NCI-H510A treated with DMSO at 0.1 percent for 48 hours (cell line): ENCODE data around the gene THOC5.
"Not testable (repeated sequence)": the region's sequence is repeated elsewhere in the genome, so short reads cannot be mapped to it uniquely, and the experiment has no call there.

ENCODE experiments used
- DNase-seq: peaks from one replicate; lab custom pipeline; 2025; lab: John Stamatoyannopoulos, UW

THOC5 gene

DNA sequence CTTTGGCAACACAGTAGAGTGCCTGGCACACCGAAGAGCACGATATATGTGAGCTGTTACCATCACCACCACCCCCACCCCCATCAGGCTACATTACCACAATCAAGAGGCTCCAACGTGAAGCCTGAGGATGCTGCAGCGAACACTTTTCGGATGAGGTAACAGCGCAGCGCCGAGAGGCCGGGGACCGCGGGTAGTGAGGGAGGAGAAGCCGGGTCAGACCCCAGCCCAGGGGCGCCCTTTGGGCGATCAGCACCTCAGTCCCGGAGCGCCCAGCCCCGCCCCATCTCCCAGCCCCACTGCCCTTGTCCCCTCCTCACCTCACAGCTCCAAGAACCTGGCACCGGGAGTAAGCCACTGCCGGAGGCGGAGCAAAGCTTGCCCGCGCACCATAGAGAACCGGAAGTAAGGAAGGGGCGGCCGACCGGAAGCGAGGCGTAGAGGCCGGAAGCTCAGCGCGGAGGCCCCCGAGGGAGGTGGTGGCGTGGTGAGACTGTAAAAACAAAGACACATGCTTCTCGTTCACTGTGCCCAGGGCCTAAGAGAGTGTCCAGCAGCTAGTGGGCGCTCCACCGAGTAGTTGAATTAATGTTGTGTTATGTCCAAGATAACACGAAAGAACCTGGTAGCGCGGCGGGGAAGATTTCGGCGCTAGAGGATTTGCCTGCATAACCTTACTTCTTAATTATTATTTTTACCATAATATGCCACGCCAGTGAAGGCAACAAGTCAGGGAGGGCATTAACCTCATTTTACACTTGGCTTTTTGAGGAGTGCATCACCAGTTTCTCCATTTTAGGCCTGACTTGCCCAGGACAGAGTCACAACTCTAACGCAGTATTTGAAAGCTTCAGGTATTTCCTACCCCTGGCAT, at the start of gene THOC5:
Gene THOC5, minus strand, starts transcription at position 407 of the 874 bp plus-strand sequence. CDS start 4,610 bp downstream, outside the sequence.
- peak; percentile 87 for DNase-seq

DNA sequence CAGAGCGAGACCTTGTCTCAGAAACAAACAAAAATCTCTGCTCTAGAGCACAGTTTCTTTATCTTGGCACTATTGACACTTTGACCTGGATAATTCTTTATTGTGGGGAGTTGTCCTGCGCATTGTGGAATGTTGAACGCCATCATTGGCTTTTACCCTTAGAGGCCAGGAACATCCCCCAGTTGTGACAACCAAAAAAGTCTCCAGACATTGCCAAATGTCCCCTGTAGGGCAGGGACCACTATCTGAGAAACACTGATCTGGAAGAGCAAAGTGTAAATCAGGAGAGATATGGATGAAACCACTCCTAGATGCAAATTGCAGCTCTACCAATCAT, 45.1 kb upstream of the THOC5 start:
- DNase-seq = no peak

GRCh38 chr22:29597871-29598683, 44.5 kb upstream of the THOC5 start:
- not testable (repeated sequence) for DNase-seq

GRCh38 chr22:29596408-29596807, 42.9 kb upstream of the THOC5 start:
- no peak for DNase-seq

DNA sequence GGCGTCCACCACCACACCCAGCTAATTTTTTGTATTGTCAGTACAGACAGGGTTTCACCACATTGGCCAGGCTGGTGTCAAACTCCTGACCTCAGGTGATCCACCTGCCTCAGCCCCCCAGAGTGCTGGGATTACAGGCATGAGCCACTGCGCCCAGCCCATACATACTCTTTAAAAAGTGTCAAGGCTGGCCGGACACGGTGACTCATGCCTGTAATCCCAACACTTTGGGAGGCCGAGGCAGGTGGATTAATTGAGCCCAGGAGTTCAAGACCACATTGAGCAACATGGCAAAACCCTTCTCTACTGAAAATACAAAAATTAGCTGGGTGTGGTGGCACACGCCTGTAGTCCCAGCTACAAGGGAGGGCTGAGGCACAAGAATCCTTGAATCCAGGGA, 40.9 kb upstream of the THOC5 start:
- DNase-seq = not testable (repeated sequence)

DNA sequence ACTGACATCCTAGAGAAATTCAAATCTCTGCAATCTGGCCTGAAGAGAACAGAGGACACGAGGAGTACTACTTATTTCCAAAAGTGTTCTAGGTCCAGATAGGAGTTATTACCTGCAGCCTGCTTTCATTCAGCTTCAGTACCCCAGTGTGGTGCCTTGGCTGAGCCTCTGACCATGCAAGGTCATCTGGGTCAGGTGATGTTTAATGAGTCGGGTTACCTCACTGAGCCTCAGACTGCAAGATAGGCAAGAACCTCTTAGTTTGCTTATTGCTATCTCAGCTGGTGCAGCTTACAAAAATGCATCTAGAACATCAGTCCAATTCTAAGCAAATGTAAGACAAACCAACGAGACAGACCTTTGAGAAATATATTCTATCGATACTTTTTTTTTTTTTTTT, 40.4 kb upstream of the THOC5 start:
- no peak for DNase-seq

GRCh38 chr22:29587938-29588699, 34.6 kb upstream of the THOC5 start:
- no peak for DNase-seq

GRCh38 chr22:29586193-29586705, 32.7 kb upstream of the THOC5 start:
- DNase-seq = not testable (repeated sequence)

DNA sequence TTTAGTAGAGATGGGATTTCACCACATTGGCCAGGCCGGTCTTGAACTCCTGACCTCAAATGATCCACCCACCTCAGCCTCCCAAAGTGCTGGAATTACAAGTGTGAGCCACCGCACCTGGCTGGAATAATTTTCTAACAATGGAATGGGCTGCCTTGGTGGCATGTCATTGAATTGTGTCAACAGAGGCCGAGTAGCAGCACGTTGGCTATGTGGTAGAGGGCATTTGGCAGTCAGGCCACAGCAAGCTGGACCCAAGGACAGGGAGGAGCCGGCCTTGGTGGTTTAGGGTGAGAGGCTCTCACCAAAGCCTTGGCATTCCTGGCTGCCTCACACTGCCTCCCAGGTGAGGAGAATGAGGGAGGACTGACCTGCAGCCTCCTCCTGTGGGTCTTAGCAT, 31.4 kb upstream of the THOC5 start:
- no peak for DNase-seq

GRCh38 chr22:29581799-29582198, 28.2 kb upstream of the THOC5 start:
- DNase-seq = peak; percentile 76

- DNase-seq = peak; percentile 14
These were observed 26.7 kb upstream of the THOC5 start for GRCh38 chr22:29580200-29580810.

- no peak for DNase-seq
These were observed 25.1 kb upstream of the THOC5 start for GRCh38 chr22:29578462-29579200.

DNA sequence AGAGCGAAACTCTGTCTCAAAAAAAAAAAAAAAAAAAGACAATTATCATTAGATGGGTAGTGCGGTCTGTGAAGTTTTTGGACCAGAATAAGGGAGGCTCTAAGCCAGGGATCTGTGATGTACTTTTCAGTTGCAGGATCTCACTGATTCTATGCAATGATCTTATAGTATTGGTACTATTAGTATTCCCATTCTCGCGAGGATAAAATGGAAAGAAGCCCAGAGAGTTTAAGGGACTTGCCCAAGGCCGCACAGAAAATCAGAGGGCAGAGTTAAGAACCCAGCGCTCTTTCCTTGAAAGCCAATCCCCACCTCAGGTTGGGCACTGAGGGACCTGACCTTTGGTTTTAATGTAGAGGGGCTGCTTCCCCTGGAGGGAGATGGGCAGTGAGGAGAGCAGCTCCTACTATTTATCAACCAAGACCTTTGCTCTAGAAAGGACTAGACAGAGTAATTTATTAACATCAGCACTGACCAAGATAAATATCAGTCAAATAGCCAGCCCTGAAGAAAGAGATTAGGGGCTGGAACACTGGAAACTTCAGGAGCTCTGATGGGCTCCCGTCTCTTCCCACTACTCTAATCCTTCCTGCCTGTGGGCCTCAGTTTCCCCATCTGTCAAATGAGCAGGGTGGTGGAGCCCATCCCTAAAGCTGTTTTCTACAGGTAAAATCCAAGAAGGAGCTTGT, 21.3 kb upstream of the THOC5 start:
- no peak for DNase-seq

DNA sequence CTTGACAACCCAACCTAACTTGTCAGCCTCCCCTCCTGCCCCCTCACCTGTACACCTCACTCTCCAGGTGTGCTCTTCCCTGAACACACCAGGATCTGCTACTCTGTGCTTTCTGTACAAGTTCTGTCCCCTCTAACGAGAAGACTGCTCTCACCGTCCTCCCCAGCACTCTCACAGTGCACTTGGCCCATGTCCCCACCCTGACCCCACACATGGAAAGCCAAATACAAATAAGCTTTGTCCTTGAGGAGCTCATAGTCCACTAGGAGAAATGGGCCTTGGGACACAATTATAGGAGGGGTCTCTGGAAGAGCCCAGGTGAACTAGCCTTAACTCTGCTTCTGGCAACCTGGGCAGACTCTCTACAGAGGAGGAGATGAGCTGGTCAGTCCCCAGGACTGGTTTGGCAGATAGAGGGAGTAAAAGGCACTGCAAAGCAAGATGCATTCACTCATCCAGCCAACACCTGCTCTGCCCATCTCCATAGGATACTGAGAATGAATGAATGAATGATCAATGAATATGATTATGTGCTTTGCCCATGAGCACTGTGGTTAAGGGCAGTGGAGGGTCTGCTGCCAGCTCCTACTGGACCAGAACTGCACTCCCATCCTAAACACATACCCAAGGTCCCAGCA, 17.5 kb upstream of the THOC5 start:
- DNase-seq = no peak

DNA sequence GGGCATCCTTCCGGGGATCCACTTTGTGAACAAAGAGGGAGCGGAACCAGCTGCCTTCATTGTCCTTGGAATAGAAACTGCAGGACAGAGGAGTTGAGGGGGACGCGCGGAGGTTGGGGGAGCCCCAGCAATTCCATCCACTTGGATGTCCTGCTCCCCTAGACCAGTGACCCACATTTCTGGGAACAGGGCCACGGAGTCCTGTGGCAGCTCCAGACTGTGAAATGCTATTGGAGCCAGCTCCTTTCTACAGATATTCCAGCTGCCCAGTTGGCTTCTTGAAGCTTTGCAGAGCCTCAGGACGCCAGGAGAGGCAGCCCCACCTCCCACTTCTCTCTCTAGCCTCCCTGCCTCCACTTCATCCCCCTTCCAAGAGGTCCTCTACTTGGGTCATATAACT, 16.9 kb upstream of the THOC5 start:
- DNase-seq = no peak

GRCh38 chr22:29569011-29569678, 15.6 kb upstream of the THOC5 start:
- DNase-seq = no peak

DNA sequence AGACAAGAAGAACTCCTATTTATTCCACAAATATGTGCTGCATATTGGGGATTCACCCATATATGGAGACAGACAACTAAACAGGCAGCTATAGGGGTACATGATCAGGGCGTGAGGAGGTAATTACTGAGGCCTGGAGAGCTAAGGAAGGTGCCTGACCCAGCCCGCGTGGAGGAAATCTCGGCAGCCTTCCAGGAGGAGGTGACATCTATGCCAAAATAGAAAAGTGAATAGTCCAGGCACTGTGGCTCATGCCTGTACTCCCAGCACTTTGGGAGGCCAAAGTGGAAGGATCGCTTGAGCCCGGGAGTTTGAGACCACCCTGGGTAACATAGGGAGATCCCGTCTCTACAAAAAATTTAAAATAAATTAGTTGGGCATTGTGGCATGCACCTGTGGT, 13.8 kb upstream of the THOC5 start:
- no peak for DNase-seq

DNA sequence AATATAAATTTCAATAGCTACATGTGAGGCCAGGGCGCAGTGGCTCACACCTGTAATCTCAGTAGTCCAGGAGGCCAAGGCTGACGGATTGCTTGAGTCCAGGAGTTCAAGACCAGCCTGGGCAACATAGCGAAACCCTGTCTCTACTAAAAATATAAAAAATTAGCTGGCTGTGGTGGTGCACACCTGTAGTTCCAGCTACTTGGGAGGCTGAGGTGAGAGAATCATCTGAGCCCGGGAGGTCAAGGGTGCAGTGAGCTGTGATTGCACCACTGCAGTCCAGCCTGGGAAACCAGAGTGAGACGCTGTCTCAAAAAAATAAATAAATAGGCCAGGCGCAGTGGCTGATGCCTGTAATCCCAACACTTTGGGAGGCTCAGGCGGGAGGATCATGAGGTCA, 13.0 kb upstream of the THOC5 start:
- not testable (repeated sequence) for DNase-seq
